Left colon (tissue), 2 donors: ENCODE data around the gene FXYD6. TPM values are rescaled to one million over a fixed set of nuclear protein-coding genes. Genes with fewer than 3 reads are reported as not detected.

ENCODE experiments used
- ATAC-seq: fragments of 200-7000 bp; cut with Tn5 transposase; one replicate; pipeline ENCODE4 v1.9.1; 2020; ENCODE audit warnings: mild to moderate bottlenecking, moderate library complexity
- DNase-seq, 2 donors: peaks; one replicate each; pipeline ENCODE4 v3.0.0-alpha.2; 2020
- intact Hi-C, 2 donors: fragments of 100-400 bp; cut with DNase I in 1 of 2; cut with micrococcal nuclease in 1 of 2; formaldehyde crosslinking; loops; one replicate each; pipeline versions ENCODE4 v1.11.2 to v1.14.0; 2022; cut with DNase I, micrococcal nuclease
- total RNA-seq, 2 donors: library from RNA; stranded (reverse); fragmentation: NEBNext Ultra II Directional; extraction: Animal tissue kit (Norgen Biotek cat#: 25700); gene quantifications; one replicate each; pipeline ENCODE4 v1.2.1, GENCODE V29; 2021
- donor health status: DM: no; HTN: no; CAD: no.
- donor health status: DM: yes; HTN: yes; CAD: no.

FXYD6 gene
- total RNA-seq, 2 donors from 2014 or later: 4.4 to 37.2 TPM

GRCh38 chr11:117826190-117826570 lies 50.3 kb downstream of the FXYD6 start:
- DNase-seq: peak in 1 of 2 donors; percentile 13
- ATAC-seq: no peak
- intact Hi-C loops: no loop called here

- DNase-seq (peak in 1 of 2 donors; percentile 17), ATAC-seq (no peak)
- intact Hi-C loops: no loop called here
Observed at GRCh38 chr11:117825538-117826189, 50.8 kb downstream of the FXYD6 start.

GRCh38 chr11:117824571-117825537 lies 51.6 kb downstream of the FXYD6 start, which contains the start of gene FXYD2:
FXYD2 (minus strand) TSS chr11:117824744; CDS start chr11:117824678, 66 bp downstream.
- DNase-seq (peak in 1 of 2 donors; percentile 52), ATAC-seq (no peak)
- intact Hi-C loops: no loop called here

GRCh38 chr11:117823946-117824420 lies 52.5 kb downstream of the FXYD6 start:
- ATAC-seq (no peak), DNase-seq (peak in 1 of 2 donors; percentile 59)
- intact Hi-C loops: no loop called here

GRCh38 chr11:117823294-117823945 lies 53.0 kb downstream of the FXYD6 start:
- no peak for ATAC-seq
- intact Hi-C loops: no loop called here
- DNase-seq: peak in 1 of 2 donors; percentile 23

GRCh38 chr11:117822074-117823033 lies 54.1 kb downstream of the FXYD6 start:
- peak; percentile 26 for ATAC-seq
- intact Hi-C loops: no loop called here
- peak; percentile 41 to 63 for DNase-seq

- ATAC-seq: no peak
- DNase-seq: peak in 1 of 2 donors; percentile 23
- intact Hi-C loops: no loop called here
Observed at GRCh38 chr11:117821431-117821830, 55.0 kb downstream of the FXYD6 start.

- ATAC-seq (no peak), DNase-seq (no peak)
- intact Hi-C loops: no loop called here
Observed at GRCh38 chr11:117820516-117820915, 55.9 kb downstream of the FXYD6 start.

GRCh38 chr11:117820071-117820470 lies 56.4 kb downstream of the FXYD6 start:
- DNase-seq (peak; percentile 64 to 71), ATAC-seq (peak; percentile 71)
- intact Hi-C loops: no loop called here

DNA sequence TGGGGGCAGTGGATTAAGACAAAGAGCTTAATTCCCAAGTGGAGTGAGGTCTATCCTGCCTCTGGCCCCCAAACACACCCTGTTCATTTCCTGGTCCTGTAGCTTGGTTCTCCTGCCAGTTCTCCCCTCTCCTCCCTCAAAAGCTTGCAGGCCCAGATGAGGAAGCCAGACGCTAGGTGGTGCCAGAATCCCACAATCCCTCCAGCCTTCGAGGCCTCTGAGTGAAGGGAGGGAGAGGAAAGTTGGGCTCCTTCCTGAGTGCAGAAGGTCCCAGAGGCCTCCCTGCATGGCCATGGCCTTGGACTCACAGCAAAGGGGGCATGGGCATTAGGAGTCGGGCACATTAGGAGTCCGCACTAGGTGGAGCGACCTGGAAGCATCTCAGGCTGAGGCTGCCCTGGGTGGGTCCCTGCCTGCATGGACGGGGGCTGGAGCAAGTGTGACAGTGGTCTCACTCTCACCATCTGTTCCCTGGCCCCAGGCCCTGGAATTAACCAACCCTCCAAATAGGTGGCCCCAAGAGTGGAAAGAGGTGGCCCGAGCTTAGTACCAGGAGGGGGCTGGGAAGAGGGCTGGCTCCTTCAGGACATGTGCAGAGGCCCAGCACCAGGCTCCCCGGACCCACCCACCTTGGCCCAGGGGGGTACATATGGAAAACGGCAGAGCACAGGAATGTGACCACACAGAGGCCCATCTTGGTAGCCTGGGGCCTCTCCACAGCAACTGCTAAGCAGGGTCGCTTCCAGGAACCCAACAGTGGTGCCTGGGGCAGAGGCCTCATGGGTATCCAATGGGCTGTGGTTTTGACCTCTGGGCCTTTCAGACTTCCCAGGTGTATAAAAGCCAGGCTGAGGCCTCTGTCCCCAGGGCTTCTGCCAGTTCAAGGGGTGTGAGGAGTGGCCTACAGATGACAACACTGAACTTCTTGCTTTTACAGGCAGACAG lies 57.1 kb downstream of the FXYD6 start:
- intact Hi-C loops: loop anchor here in 1 of 2 donors (10.0 kb wide), 1 partner anchor 395 kb away; no protein-coding TSS in a partner anchor
- DNase-seq: peak; percentile 70 to 78
- peak; percentile 47 for ATAC-seq

GRCh38 chr11:117818041-117818873 lies 58.2 kb downstream of the FXYD6 start:
- no peak for ATAC-seq
- intact Hi-C loops: loop anchor here in 1 of 2 donors (10.0 kb wide), 1 partner anchor 393 kb away; no protein-coding TSS in a partner anchor
- no peak for DNase-seq

- DNase-seq (peak; percentile 65 to 85), ATAC-seq (peak; percentile 32)
- intact Hi-C loops: loop anchor here in 1 of 2 donors (10.0 kb wide), 1 partner anchor 393 kb away; no protein-coding TSS in a partner anchor
Observed at GRCh38 chr11:117817368-117818040, 59.0 kb downstream of the FXYD6 start.

- DNase-seq (no peak), ATAC-seq (no peak)
- intact Hi-C loops: loop anchor here in 1 of 2 donors (10.0 kb wide), 1 partner anchor 392 kb away; no protein-coding TSS in a partner anchor
Observed at GRCh38 chr11:117816846-117817367, 59.6 kb downstream of the FXYD6 start.

- no peak for ATAC-seq
- intact Hi-C loops: loop anchor here in 1 of 2 donors (10.0 kb wide), 1 partner anchor 391 kb away; no protein-coding TSS in a partner anchor
- DNase-seq: no peak
Observed at GRCh38 chr11:117816151-117816741, 60.2 kb downstream of the FXYD6 start.
